ENCODE measurements around the gene KRT74.
"Not testable (repeated sequence)": the region's sequence is repeated elsewhere in the genome, so short reads cannot be mapped to it uniquely, and the experiment has no call there.

The KRT74 gene

DNA sequence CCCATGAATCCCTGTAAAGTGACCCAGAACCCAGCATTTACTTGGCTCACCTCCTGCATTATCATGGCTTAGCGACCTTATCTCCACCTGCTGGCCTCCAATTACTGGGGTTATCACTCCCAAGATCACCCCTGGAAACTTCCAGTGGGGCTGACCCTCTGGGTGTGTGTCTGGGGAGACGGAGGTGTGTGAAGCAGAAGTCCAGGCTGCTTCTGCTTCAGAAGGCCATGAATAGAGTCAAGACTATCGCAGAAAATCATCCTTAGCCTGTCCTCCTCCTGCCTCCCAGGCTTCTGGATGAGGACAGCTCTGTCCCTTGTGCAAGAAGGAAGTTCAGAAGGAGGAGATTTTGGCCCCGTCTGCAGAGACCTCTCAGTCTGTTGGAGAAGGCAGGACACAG is 28.0 kb upstream of the KRT74 start:
- no peak for DNase-seq

DNA sequence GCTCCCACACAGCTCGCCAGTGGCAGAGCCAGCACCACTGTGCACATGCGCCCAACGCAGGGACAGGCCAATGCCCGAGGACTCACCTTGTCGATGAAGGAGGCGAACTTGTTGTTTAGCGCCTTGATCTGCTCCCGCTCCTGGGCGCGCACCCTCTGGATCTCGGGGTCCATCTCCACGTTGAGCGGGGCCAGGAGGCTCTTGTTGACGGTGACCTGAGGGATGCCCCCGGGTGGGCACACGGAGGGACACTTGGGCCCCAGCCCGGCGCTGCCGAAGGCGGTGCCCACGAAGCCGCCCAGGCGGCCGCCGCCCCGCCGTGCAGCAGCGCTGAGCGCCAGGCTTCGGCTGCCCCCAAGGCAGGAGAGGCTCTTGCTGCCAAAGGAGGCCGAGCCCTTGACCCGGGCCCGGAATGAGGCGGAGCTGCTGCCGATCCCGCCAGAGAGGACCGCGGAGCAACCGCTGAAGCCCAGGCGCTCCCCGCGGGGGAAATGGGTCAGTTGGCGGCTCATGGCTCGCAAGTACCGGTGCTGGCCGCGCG is 27.4 kb upstream of the KRT74 start, which contains the start of gene KRT72:
KRT72 (minus strand) TSS at position 523 of the 541 bp plus-strand sequence; CDS start at position 512, 11 bp downstream.
- DNase-seq, result no peak

DNA sequence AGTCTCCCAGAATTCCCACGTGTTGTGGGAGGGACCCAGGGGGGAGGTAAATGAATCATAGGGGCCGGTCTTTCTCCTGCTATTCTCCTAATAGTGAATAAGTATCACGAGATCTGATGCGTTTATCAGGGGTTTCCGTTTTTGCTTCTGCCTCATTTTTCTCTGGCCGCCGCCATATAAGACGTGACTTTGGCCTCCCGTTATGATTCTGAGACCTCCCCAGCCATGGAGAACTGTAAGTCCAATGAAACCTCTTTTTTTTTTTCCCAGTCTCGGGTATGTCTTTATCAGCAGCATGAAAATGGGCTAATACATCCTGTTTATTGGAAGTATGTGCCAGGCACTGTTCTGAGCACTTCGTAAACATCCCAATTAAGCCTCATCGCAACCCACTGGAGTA is 26.8 kb upstream of the KRT74 start:
- no peak for DNase-seq

DNA sequence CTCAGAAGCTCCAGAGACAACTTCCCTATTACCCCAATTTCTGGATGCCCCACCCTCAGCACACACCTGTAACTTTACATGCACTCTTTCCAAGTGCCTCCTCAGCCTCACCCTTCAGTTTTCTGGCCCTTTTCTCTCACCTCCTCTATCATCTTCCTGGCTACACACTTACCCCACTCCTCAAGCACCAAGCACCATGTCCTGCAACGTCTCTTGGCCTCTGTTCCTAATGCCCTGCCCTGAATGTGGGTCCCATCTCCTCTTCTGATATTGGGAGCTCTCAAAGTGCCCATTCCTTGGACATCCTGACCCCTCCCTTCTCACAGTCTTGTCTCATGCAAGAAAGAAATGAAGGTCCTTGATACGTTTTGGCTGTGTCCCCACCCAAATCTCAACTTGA is 26.4 kb upstream of the KRT74 start:
- DNase-seq, result no peak

DNA sequence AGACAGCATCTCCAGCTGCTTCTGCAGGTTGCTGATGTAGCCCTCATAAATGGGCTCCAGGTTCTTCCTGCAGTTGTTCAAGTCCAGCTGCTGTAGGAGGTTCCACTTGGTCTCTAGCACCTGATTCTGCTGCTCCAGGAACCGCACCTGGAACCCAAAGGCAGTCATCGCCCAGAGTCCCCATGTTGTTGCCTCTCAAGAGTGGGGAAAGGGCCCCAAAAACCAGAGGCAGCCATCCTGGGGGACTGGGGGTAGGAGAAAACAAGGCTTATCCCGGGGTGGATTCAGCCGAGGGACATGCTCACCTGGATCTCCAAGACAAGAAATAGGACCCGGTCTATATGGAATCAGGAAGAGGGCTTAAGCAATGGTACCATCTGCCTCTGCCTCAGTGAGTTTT is 25.3 kb upstream of the KRT74 start:
- DNase-seq, result no peak

DNA sequence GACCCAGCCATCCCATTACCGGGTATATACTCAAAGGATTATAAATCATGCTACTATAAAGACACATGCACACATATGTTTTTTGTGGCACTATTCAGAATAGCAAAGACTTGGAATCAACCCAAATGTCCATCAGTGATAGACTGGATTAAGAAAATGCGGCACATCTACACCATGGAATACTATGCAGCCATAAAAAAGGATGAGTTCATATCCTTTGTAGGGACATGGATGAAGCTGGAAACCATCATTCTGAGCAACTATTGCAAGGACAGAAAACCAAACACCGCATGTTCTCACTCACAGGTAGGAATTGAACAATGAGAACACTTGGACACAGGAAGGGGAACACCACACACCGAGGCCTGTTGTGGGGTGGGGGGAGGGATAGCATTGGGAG is 20.6 kb upstream of the KRT74 start:
- not testable (repeated sequence) for DNase-seq

DNA sequence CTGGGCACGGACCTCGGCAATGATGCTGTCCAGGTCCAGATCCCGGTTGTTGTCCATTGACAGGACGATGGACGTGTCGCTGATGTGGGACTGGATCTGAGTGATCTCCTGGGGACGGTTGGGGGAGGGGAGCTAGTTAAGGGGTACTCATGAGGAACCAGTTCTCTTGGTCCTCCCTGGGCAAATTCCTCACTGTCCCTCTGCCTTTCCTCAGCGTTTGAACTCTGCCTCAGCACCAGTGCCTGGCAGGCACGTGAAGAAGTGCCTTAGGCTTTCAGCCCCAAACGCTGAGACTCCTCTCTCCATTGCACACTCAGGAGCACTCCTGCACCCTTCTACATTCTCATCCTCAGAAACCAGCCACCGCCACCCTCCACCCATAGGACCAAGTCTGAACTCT is 17.9 kb upstream of the KRT74 start:
- no peak for DNase-seq

DNA sequence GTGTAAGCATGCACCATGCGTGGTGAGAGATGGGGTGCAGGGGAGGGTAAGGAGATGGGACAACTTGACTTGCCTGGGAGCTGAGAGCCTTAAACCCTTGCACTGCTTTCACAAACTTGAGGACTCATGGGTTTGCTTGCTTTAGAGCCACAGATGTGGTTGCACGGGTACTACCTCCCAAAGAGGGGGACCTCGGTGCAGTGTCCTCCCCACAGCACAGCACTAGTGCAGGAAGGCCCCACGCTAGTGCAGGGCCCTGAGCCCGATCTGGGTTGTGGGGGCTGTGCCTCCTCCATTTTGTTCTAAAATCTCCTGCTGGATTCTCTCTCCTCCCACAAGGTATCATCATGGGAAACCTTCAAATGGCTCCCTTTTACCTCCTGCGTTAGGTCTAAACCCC is 16.4 kb upstream of the KRT74 start:
- no peak for DNase-seq

DNA sequence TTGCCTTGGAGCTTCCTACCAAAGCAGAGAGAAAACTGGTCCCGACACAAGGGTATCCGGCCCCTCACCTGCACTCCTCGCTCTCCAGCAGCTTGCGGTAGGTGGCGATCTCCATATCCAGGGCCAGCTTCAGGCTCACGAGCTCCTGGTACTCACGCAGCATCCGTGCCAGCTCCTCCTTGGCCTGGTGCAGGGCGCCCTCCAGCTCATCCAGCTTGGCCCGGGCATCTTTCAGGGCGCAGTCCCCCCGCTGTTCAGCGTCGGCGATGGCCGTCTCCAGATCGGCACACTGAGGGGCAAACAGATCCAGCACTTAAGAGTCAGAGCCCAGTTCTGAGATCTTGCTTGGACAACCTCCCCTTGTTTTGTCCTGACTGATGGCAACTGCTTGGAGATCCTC is 13.9 kb upstream of the KRT74 start:
- DNase-seq, result no peak

DNA sequence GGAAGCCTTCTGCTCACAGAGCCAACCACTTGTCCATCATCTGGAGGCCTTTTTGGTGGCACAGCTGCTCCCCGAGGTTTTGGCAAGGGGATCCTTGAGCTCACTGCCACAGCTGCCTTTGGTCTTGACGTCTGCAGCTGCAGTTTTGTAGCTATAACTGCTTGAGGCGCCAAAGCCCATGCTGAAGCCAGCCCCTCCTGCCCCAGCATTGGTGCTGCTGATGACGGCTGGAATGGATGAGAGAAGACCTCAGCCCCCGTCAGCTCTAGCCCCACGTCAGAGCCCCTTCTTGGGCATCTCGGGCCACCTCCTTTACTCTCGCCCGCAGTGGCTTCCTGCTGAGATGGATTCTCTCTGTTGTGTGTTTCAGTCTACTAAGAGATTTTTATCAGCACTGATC is 12.3 kb upstream of the KRT74 start:
- no peak for DNase-seq

DNA sequence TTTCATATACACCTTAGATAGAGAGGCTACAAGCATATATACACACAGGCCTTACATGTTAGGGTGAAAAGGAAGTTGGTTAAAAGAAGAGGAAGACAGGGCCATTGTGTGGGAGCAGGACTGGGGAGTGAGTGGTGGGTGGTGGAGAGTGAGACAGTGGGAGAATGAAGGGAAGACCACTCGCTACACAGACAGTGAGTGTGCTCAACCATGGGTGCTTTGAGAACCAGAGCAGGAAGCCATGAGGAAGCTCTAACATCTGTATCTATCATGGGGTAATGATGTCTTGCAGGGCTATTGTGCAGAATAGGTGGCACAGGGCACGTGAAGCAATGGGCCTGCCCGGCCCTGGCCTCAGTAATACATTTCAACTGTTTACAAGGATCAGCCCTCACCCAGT is 11.4 kb upstream of the KRT74 start:
- DNase-seq, result no peak

DNA sequence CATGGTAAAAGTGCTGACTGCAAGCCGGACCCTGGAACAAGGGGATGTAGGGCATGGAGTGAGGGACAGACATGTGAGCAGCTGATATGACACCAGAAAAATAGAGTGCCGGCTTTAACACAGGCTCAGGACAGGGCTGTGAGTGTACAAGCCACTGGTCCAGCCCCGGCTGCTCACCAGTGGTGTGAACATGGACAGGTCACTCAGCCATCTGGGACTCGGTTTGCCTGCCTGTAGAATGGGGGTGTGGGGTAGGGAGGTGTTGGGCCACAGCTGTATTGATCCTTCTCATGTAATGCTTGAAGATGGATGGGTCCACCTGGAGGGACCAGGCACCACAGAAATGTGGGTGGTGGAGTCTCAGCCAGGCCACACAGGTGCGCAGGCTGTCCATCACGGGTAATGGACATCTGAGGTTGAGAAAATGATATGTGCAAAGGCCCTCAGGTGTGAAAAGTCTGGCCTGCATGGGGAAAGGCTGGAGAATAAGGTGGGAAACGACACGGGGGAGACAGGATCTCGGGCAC is 10.6 kb upstream of the KRT74 start:
- DNase-seq, result no peak

DNA sequence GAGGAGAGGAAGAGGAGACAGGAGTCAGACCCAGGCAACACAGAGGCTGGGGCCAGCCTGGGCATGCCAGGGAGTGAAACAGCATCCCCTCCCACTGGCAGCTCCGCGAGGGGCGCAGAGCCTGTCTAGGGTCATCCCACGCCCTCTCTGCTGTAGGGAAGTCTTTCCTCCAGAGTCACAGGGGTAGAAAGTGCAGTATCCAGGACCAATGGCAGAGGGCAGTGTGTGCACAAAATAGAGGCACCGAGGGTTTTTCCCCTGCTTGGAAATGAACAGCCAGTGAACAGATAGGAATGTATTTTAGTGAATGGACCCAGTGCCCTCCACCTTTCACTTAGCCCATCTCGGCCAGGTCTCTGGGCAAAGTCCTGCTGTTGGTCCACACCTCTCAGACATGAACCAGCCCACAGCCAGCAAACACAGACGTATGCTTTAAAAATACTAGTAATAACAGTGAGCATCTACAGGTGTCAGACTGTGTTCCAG is 9.4 kb upstream of the KRT74 start:
- peak; percentile 26 for DNase-seq

DNA sequence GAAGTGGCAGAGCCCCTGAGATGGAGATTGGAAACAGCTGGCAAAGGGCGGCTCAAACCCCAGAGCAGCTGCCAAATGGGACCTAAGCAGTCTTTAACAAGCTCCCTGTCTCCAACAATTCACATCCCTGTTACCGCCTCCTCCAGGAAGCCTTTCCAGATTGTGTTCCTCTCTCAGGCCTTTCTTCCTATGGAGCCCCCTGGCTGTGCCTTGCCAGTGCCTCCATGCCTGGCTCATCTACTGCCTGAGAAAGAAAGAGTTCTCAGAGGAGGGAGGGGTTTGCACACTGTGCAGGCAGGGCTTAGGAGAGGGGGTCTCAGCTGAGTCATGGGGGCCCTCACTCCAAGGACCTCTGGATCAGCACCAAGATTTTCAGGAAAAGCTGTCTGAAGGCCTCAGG is 8.8 kb upstream of the KRT74 start:
- DNase-seq, result no peak

DNA sequence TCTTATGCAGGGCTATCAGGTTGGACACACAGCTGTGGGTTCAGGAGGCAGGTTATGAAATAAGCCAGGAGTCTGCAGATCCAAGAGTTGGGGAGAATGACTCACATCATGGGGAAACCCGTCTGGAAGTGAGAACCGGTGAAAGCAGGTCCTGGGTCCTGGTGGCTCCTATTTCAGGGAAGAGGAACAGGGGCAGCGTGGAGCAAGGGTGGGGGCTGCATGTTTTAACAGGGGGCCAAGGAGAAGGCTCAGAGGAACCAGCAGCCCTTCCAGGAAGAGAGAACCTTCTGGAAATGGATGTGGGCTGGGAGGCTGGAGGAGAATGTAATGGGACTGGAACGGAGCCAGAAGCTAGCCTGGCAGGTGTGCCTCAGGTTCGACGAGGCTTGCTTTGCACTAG is 7.8 kb upstream of the KRT74 start:
- DNase-seq, result no peak

DNA sequence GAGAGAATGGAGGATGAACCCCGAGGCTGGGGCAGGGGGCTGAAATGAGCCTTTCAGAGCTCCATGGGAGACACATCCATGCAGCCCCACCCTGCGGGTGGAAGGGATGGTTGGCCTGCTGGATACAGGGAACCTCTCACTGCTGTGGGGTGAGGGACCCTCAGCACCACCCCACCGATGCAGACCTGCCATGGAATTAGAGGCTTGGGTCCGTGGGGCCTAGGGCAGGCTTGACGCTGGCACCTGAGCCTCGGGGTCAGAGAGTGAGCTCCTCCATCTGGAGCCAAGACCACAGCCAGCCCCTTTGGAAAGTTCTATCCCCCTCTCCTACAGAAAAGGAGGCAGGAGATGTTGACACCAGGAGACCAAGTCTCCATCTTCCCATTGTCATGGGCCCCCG is 7.4 kb upstream of the KRT74 start:
- no peak for DNase-seq

DNA sequence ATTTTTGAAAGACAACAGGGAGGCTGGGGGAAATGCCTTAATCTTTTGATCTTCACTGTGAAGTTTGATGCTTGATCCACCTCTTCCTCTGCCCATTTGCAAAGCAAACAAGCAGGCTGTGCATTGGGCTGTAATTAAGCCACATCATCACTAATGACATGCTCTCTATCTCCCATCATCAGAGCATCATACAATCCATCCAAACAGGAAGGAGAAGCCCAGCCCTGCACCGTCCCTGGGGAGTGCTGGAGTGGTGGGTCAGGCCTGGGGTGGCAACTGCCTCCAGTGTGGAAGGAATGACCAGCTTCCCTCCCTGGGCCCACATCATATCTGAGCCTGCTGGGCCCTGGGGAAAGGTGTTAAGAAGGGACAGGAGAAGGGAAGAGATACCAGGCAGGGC is 6.9 kb upstream of the KRT74 start:
- DNase-seq, result no peak

DNA sequence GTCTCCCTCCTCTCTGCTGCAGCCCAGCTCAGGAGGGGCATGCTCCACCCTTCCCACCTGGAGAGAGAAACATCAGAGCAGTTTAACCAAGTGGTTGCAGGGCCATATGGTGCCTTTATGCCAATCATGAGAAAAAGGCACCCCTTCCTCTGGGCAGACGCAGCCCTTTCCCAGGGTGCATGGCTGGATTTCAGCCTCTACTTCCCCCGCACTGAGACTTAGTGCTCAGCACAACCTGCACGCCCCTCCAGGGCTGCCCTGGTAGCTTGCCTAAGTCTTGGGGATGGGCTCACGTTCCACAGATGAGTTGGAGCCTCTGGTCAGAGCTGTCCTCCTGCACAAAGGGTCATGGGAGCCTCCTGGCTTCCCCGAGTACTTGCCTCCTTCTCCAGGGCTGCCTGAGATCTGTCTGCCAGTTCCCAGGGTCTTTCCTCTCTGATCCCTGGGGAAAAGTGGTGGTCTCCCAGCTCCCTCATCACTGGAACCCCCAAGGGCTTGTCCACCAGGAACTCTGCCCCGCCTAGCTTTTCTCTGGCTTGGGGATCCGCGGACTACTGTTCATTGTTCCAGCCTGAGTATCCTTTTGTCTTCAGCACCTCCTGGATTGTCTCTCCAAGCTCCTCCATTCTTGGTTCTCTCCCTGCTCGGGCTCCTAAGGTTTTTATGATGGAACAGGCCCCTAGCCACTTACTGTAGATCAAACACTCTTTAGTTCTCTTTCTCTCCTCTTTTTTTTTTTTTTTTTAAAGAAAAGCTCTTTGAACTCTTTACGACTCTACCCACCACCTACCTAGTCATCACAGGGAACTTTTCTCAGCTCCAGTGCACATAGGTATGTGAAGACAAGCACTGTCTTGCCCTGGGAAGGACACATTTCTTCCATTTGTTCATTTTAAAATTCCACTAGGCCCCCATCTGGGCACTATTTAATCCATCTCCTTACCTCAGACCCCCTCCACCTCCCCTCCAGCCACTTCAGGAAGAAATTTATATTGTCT is 6.1 kb upstream of the KRT74 start:
- DNase-seq, result no peak

DNA sequence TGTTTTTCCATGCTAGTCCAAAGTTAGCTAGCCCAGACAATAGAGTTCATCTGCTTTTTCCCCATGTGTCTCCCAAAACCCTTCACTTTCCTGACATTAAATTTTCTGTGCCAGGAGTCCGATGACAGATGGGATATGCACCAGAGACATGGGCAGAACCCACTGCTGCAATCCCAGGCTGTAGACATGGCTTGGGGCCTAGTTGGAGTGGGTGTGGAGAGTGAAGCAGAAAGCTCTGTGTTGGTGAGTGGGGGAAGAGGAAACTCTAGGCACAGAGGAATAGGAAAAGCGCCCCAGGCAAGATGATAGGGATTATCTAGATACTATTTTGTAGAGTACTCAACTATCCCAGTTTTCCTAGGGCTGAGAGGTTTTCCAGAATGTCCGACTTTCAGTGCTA is 4.8 kb upstream of the KRT74 start:
- DNase-seq, result no peak

DNA sequence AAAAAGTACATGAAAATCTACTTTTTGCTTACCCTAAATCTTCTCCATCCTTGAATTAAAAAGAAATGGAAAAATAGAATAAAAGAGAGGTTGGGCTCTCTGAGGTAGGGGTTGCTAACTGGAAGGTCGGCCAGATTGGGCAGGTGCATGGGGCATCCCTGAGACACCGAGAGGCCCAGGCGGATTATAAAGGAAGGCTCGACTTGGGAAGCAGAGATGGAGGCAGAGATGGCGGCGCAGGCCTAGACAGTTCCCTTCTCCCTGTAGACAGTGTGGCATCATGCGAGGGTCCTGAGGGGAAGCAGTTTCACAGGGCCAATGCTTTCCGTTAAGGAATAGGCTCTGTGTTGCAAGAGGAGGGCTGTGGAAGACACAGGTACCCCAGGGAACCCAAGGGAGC is 3.7 kb upstream of the KRT74 start:
- DNase-seq, result no peak

DNA sequence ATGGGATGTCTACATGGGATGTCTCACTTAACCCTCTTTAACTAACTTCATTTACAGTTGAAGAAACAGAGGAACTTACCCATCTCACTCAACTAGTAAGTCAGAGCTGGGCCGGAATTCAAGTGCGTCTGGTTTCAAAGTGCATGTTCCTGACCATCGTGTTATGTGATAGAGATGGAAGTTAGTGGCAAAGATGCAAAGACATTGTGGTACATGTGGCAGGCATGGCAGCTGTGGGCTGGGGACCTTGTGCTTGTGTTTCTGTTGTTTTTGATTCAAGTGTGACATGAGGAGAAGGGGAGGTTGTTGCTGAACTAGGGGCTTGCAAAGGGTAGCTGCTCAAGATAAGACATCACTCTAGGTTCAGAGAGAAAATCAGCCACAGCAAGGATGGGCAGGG is 2.3 kb upstream of the KRT74 start:
- DNase-seq, result no peak

DNA sequence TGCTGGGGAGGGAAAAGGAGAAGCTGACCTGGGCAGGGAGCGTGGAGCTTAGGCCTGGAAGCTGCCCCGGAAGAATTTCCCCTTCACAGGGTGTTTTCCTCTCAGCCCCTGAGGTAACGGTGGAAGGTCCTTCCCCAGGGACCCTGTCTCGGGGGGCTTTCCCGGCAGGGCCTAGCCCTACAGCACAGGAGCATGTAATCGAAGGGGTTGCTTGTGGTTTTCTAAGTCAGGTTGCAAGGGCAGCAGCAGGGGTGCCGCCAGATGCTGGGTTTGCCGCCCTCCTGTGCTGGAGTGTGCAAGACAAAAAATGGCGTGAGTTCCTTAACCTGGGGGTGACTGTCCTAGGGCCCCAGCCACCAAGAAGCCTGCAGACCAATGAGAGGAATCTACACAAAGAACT is 1.6 kb upstream of the KRT74 start:
- DNase-seq, result no peak

DNA sequence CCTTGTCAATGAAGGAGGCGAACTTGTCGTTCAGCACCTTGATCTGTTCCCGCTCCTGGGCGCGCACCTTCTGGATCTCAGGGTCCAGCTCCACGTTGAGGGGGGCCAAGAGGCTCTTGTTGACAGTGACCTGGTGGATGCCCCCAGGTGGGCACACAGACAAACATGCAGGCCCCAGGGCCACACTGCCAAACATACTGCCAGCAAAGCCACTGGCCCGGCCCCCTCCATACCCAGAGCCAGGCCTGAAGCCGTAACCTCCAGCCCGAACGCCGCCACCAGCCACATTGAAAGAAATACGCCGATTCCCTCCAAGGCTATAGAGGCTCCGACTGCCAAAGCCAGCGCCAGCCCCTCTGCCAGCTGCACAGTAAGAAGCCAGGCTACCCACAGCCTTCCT is 337 bp downstream of the KRT74 start:
- DNase-seq, result no peak

DNA sequence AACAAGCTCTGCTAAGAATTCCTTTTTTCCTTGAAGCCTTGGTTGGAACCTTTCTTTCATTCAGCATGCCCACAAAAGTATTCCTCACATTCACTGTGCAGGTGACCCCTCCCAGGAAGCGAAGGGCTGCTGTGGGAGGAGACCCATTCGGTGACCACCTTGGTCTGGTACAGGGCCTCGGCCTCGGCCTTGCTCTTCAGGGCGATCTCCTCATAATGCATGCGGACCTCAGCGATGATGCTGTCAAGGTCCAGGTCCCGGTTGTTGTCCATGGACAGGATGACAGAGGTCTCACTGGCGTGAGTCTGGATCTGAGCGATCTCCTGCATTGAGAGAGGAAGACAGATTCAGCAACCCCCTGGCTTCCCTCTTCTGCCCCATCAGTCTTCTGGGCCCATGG is 3.1 kb downstream of the KRT74 start:
- DNase-seq, result no peak

Measured in NK-92 treated with Interleukin-12 subunit alpha and Interleukin-12 subunit beta, amount 100 ng/mL, for 24 hours (cell line).